ENCODE results near the gene CCDC107.
"Not testable (repeated sequence)": the region's sequence is repeated elsewhere in the genome, so short reads cannot be mapped to it uniquely, and the experiment has no call there.

DNA sequence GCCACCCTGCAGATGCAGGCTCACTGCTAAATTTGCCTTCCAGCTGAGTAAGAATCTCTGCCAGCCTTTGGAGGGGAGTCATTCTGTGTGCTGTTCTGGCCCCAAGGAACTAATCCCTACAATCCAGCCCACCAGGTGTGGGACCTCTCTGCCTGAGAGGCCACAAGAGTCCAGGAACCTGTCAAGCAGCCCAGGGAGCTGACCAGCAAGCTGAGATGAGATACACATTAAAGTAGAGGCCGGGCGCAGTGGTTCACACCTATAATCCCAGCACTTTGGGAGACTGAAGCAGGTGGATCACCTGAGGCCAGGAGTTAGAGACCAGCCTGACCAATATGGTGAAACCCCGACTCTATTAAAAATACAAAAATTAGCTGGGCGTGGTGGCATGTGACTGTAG is 46.0 kb upstream of the CCDC107 start:
- TF ChIP-seq FOXK2 (IDR thresholded peaks at IDR 0.05); ZBTB7A (CRISPR knock-in tag; IDR thresholded peaks at IDR 0.05); KMT2B (CRISPR knock-in tag; IDR thresholded peaks at IDR 0.05): not testable (repeated sequence)
